Vagina (tissue), 2 donors: ENCODE data around the gene RHEX. TPM values are rescaled to one million over a fixed set of nuclear protein-coding genes. Genes with fewer than 3 reads are reported as not detected.

Source experiments
- DNase-seq, 2 donors: peaks; one replicate each; pipeline ENCODE4 v3.0.0-alpha.2; 2017; ENCODE audit errors: extremely low spot score in 2 of 2
- H3K27ac ChIP-seq: fragments of 200-600 bp; sonication (generic); one replicate; pipeline ENCODE4 v1.5.1; 2019
- H3K27me3 ChIP-seq: fragments of 200-600 bp; sonication (generic); one replicate; pipeline ENCODE4 v1.5.1; 2019
- H3K36me3 ChIP-seq, 2 donors: fragments of 200-600 bp; sonication (generic); one replicate each; pipeline ENCODE4 v1.5.1; 2017 to 2019
- H3K4me1 ChIP-seq: fragments of 200-600 bp; sonication (generic); one replicate; pipeline ENCODE4 v1.5.1; 2019
- H3K4me3 ChIP-seq, 2 donors: fragments of 200-600 bp; sonication (generic); 1 replicate in 1 of 2; 2 replicates in 1 of 2; pipeline ENCODE4 v1.5.1; 2016 to 2019
- H3K9me3 ChIP-seq: fragments of 200-600 bp; sonication (generic); one replicate; pipeline ENCODE4 v1.5.1; 2019
- CTCF ChIP-seq, 3 experiments: fragments of 450-650 bp in 2 of 3; fragments of 200-600 bp in 1 of 3; sonication (generic) in 1 of 3; IDR thresholded peaks; one replicate each; pipeline ENCODE4 v1.5.1; 2017 to 2019; ENCODE audit warnings: antibody characterized with exemption in 3 of 3, mild to moderate bottlenecking in 2 of 3, moderate library complexity in 2 of 3
- POLR2A ChIP-seq, 2 donors: fragments of 450-650 bp; IDR thresholded peaks; one replicate each; pipeline ENCODE4 v1.6.1; 2017; ENCODE audit warnings: antibody characterized with exemption in 2 of 2, mild to moderate bottlenecking in 2 of 2, moderate library complexity in 2 of 2
- POLR2AphosphoS5 ChIP-seq, 2 donors: sonication (generic); formaldehyde crosslinking; IDR thresholded peaks; one replicate each; pipeline ENCODE4 v1.9.0; 2017; ENCODE audit warnings: antibody characterized with exemption in 2 of 2, mild to moderate bottlenecking in 2 of 2, low read depth in 1 of 2; ENCODE audit not compliant: insufficient read depth in 1 of 2
- intact Hi-C: fragments of 100-400 bp; cut with DNase I; formaldehyde crosslinking; loops from one replicate; pipeline ENCODE4 v1.15.1; 2023
- total RNA-seq: library from RNA; depleted of rRNA; stranded (reverse); fragments of >200 nt; gene quantifications from one replicate; pipeline ENCODE4 v1.2.3, GENCODE V29; 2016

RHEX gene
- total RNA-seq, 1 donor from 2014 or later, result 1.7 TPM

GRCh38 chr1:206065547-206066145 lies 12.7 kb downstream of the RHEX start:
- no peaks in the 10 kb centered on the region for H3K9me3 ChIP-seq
- TF ChIP-seq POLR2A (IDR thresholded peaks at IDR 0.05) (no peak), CTCF (IDR thresholded peaks at IDR 0.05) (no peak), POLR2AphosphoS5 (IDR thresholded peaks at IDR 0.05; ENCODE audit: insufficient read depth in 1 of 2, low read depth in 1 of 2) (no peak)
- no peak overlapping the region for H3K4me3 ChIP-seq
- DNase-seq, result peak in 1 of 2 donors; percentile 52
- H3K27ac ChIP-seq, result no peak overlapping the region
- no peaks in the 10 kb centered on the region for H3K36me3 ChIP-seq
- intact Hi-C loops, result no loop called here
- H3K27me3 ChIP-seq, result no peaks in the 10 kb centered on the region
- H3K4me1 ChIP-seq, result no peaks in the 10 kb centered on the region

GRCh38 chr1:206066479-206067171 lies 13.7 kb downstream of the RHEX start:
- Histone ChIP-seq H3K27ac (no peak overlapping the region), H3K9me3 (no peaks in the 10 kb centered on the region), H3K4me3 (no peak overlapping the region), H3K36me3 (no peaks in the 10 kb centered on the region), H3K27me3 (no peaks in the 10 kb centered on the region), H3K4me1 (no peaks in the 10 kb centered on the region)
- intact Hi-C loops, result no loop called here
- DNase-seq, result peak in 1 of 2 donors; percentile 18
- TF ChIP-seq POLR2A (IDR thresholded peaks at IDR 0.05), result no peak
- TF ChIP-seq CTCF (IDR thresholded peaks at IDR 0.05), result no peak
- TF ChIP-seq POLR2AphosphoS5 (IDR thresholded peaks at IDR 0.05; ENCODE audit: insufficient read depth in 1 of 2, low read depth in 1 of 2), result no peak

- H3K4me1 ChIP-seq, result no peaks in the 10 kb centered on the region
- no peak overlapping the region for H3K4me3 ChIP-seq
- H3K27me3 ChIP-seq, result no peaks in the 10 kb centered on the region
- H3K27ac ChIP-seq, result no peak overlapping the region
- TF ChIP-seq POLR2AphosphoS5 (IDR thresholded peaks at IDR 0.05; ENCODE audit: insufficient read depth in 1 of 2, low read depth in 1 of 2) (no peak), CTCF (IDR thresholded peaks at IDR 0.05) (no peak), POLR2A (IDR thresholded peaks at IDR 0.05) (no peak)
- no peaks in the 10 kb centered on the region for H3K36me3 ChIP-seq
- no peaks in the 10 kb centered on the region for H3K9me3 ChIP-seq
- intact Hi-C loops, result no loop called here
- peak in 1 of 2 donors; percentile 72 for DNase-seq
These were observed 14.7 kb downstream of the RHEX start for GRCh38 chr1:206067486-206068227.

- Histone ChIP-seq H3K9me3 (no peaks in the 10 kb centered on the region), H3K27me3 (no peaks in the 10 kb centered on the region), H3K4me1 (no peaks in the 10 kb centered on the region), H3K4me3 (no peak overlapping the region), H3K27ac (no peak overlapping the region), H3K36me3 (no peaks in the 10 kb centered on the region)
- no peak for TF ChIP-seq POLR2A (IDR thresholded peaks at IDR 0.05)
- TF ChIP-seq POLR2AphosphoS5 (IDR thresholded peaks at IDR 0.05; ENCODE audit: insufficient read depth in 1 of 2, low read depth in 1 of 2), result no peak
- no peak for TF ChIP-seq CTCF (IDR thresholded peaks at IDR 0.05)
- DNase-seq, result no peak
- intact Hi-C loops, result no loop called here
These were observed 15.3 kb downstream of the RHEX start for GRCh38 chr1:206068314-206068713.
